Skeletal muscle satellite cell (primary cell): ENCODE measurements around the gene IGF2. TPM values are rescaled to one million over a fixed set of nuclear protein-coding genes. Genes with fewer than 3 reads are reported as not detected.

ENCODE experiments used
- H3K27me3 ChIP-seq: 2 replicates; pipeline ENCODE4 v1.7.0; 2013; ENCODE audit warnings: low read length; ENCODE audit not compliant: control insufficient read depth, insufficient read depth
- H3K36me3 ChIP-seq: 2 replicates; pipeline ENCODE4 v1.7.0; 2013; ENCODE audit warnings: mild to moderate bottlenecking, control low read depth, low read length; ENCODE audit not compliant: insufficient read depth
- H3K4me1 ChIP-seq: 2 replicates; pipeline ENCODE4 v1.7.0; 2013; ENCODE audit warnings: low read length; ENCODE audit not compliant: control insufficient read depth, insufficient read depth
- H3K4me2 ChIP-seq: 2 replicates; pipeline ENCODE4 v1.7.0; 2013; ENCODE audit warnings: mild to moderate bottlenecking, low read length
- H3K4me3 ChIP-seq: 2 replicates; pipeline ENCODE4 v1.7.0; 2013; ENCODE audit warnings: low read length
- H3K9ac ChIP-seq: 2 replicates; pipeline ENCODE4 v1.7.0; 2013; ENCODE audit warnings: mild to moderate bottlenecking, low read depth, low read length, moderate library complexity
- H3K9me3 ChIP-seq: replicated peaks from 2 replicates; pipeline ENCODE4 v1.7.0; 2013; ENCODE audit warnings: mild to moderate bottlenecking, control low read depth, low read length
- small RNA-seq: library from RNA; depleted of rRNA; stranded (forward); fragments of <200 nt; gene quantifications from one replicate; pipeline ENCODE3, GENCODE V24; 2012

Gene IGF2

GRCh38 chr11:2088746-2089535 is 50.2 kb downstream of the IGF2 start:
- no peaks in the 10 kb centered on the region for H3K27me3 ChIP-seq
- H3K36me3 ChIP-seq = no peaks in the 10 kb centered on the region
- H3K9me3 ChIP-seq = peaks cover 12% of the 10 kb centered on the region
- no peak overlapping the region for H3K4me3 ChIP-seq
- H3K4me2 ChIP-seq = no peak overlapping the region
- H3K9ac ChIP-seq = no peak overlapping the region
- H3K4me1 ChIP-seq = peaks cover 23% of the 10 kb centered on the region

- H3K27me3 ChIP-seq = no peaks in the 10 kb centered on the region
- H3K36me3 ChIP-seq = no peaks in the 10 kb centered on the region
- peaks cover 16% of the 10 kb centered on the region for H3K4me1 ChIP-seq
- H3K4me3 ChIP-seq = no peak overlapping the region
- H3K9me3 ChIP-seq = peaks cover 16% of the 10 kb centered on the region
- H3K9ac ChIP-seq = no peak overlapping the region
- H3K4me2 ChIP-seq = no peak overlapping the region
These were observed 50.9 kb downstream of the IGF2 start for GRCh38 chr11:2088284-2088683.

GRCh38 chr11:2086239-2087040 is 52.7 kb downstream of the IGF2 start:
- Histone ChIP-seq H3K4me3 (no peak overlapping the region), H3K4me2 (no peak overlapping the region), H3K9me3 (peaks cover 16% of the 10 kb centered on the region), H3K36me3 (no peaks in the 10 kb centered on the region), H3K4me1 (no peaks in the 10 kb centered on the region), H3K27me3 (no peaks in the 10 kb centered on the region), H3K9ac (no peak overlapping the region)

GRCh38 chr11:2085251-2086066 is 53.7 kb downstream of the IGF2 start:
- H3K36me3 ChIP-seq = no peaks in the 10 kb centered on the region
- H3K4me2 ChIP-seq = no peak overlapping the region
- H3K4me3 ChIP-seq = no peak overlapping the region
- no peak overlapping the region for H3K9ac ChIP-seq
- no peaks in the 10 kb centered on the region for H3K27me3 ChIP-seq
- H3K9me3 ChIP-seq = peaks cover 16% of the 10 kb centered on the region
- H3K4me1 ChIP-seq = no peaks in the 10 kb centered on the region

- Histone ChIP-seq H3K9me3 (peaks cover 16% of the 10 kb centered on the region), H3K4me3 (no peak overlapping the region), H3K4me1 (no peaks in the 10 kb centered on the region), H3K36me3 (no peaks in the 10 kb centered on the region), H3K9ac (no peak overlapping the region), H3K27me3 (no peaks in the 10 kb centered on the region), H3K4me2 (no peak overlapping the region)
These were observed 54.5 kb downstream of the IGF2 start for GRCh38 chr11:2084721-2085120.

Small RNAs within 50 kb of the gene (small RNA-seq; reads per million reads assigned to genes)
- gene MIR4686 = not detected
- 1.5 reads per million, percentile 52 among the genes with 10 or more reads in this experiment for gene MIR483
